ENCODE results near the gene ACAD10.
"Not testable (repeated sequence)": the region's sequence is repeated elsewhere in the genome, so short reads cannot be mapped to it uniquely, and the experiment has no call there.

ACAD10 gene

GRCh38 chr12:111685811-111686573 lies at the start of gene ACAD10, which contains the start of gene BRAP:
TSS of gene ACAD10 (plus strand) at chr12:111686053. CDS start at chr12:111692710, 6,657 bp downstream.
TSS of gene BRAP (minus strand) at chr12:111685956. CDS start at chr12:111685792, 164 bp downstream.
- no peaks in the 10 kb centered on the region for H3K9me3 ChIP-seq
- H3K9ac ChIP-seq: peak within 1 kb of the TSS; percentile 93
- H3K36me3 ChIP-seq: peaks cover 33% of the 10 kb centered on the region
- H3K27me3 ChIP-seq: no peaks in the 10 kb centered on the region
- H3K4me1 ChIP-seq: peaks cover 25% of the 10 kb centered on the region
- H3K4me3 ChIP-seq: peak within 1 kb of the TSS; percentile 87
- H4K20me1 ChIP-seq: peaks cover 32% of the 10 kb centered on the region
- H3K27ac ChIP-seq: peak within 1 kb of the TSS; percentile 87
- no peak for TF ChIP-seq Cebpa-rat (IDR thresholded peaks at IDR 0.05)
- peak within 1 kb of the TSS; percentile 96 for H3K4me2 ChIP-seq

GRCh38 chr12:111636209-111636945 lies 49.5 kb upstream of the ACAD10 start:
- Histone ChIP-seq H3K9me3 (no peaks in the 10 kb centered on the region), H3K4me3 (no peak overlapping the region), H4K20me1 (no peaks in the 10 kb centered on the region), H3K9ac (no peak overlapping the region), H3K4me2 (no peak overlapping the region), H3K4me1 (peaks cover 18% of the 10 kb centered on the region), H3K27me3 (no peaks in the 10 kb centered on the region), H3K27ac (no peak overlapping the region), H3K36me3 (peaks cover 26% of the 10 kb centered on the region)
- no peak for TF ChIP-seq Cebpa-rat (IDR thresholded peaks at IDR 0.05)

GRCh38 chr12:111638556-111638955 lies 47.3 kb upstream of the ACAD10 start:
- Histone ChIP-seq H3K4me2 (no peak overlapping the region), H3K4me1 (peaks cover 14% of the 10 kb centered on the region), H4K20me1 (peaks cover 15% of the 10 kb centered on the region; the same call in 1 of the 2 replicates), H3K4me3 (no peak overlapping the region), H3K9me3 (no peaks in the 10 kb centered on the region), H3K27me3 (no peaks in the 10 kb centered on the region), H3K9ac (no peak overlapping the region), H3K27ac (no peak overlapping the region), H3K36me3 (peaks cover 48% of the 10 kb centered on the region)
- TF ChIP-seq Cebpa-rat (IDR thresholded peaks at IDR 0.05): no peak

GRCh38 chr12:111640506-111640905 lies 45.3 kb upstream of the ACAD10 start:
- no peaks in the 10 kb centered on the region for H3K27me3 ChIP-seq
- H3K4me2 ChIP-seq: no peak overlapping the region
- H3K9me3 ChIP-seq: no peaks in the 10 kb centered on the region
- peaks cover 67% of the 10 kb centered on the region for H3K36me3 ChIP-seq
- peaks cover 7% of the 10 kb centered on the region for H3K4me1 ChIP-seq
- H3K9ac ChIP-seq: no peak overlapping the region
- no peak for TF ChIP-seq Cebpa-rat (IDR thresholded peaks at IDR 0.05)
- H4K20me1 ChIP-seq: peaks cover 19% of the 10 kb centered on the region; the same call in 1 of the 2 replicates
- no peak overlapping the region for H3K27ac ChIP-seq
- no peak overlapping the region for H3K4me3 ChIP-seq

GRCh38 chr12:111642681-111643426 lies 43.0 kb upstream of the ACAD10 start:
- Histone ChIP-seq H3K9me3 (no peaks in the 10 kb centered on the region), H3K36me3 (peaks cover 91% of the 10 kb centered on the region), H3K9ac (no peak overlapping the region), H3K4me3 (no peak overlapping the region), H3K4me2 (no peak overlapping the region), H3K27me3 (no peaks in the 10 kb centered on the region), H3K4me1 (peaks cover 5% of the 10 kb centered on the region; the same call in 1 of the 2 replicates), H3K27ac (no peak overlapping the region), H4K20me1 (peaks cover 31% of the 10 kb centered on the region)
- TF ChIP-seq Cebpa-rat (IDR thresholded peaks at IDR 0.05): no peak

GRCh38 chr12:111643427-111643826 lies 42.4 kb upstream of the ACAD10 start:
- H3K36me3 ChIP-seq: peaks cover 93% of the 10 kb centered on the region
- H4K20me1 ChIP-seq: peaks cover 31% of the 10 kb centered on the region
- H3K9ac ChIP-seq: no peak overlapping the region
- no peak for TF ChIP-seq Cebpa-rat (IDR thresholded peaks at IDR 0.05)
- H3K4me2 ChIP-seq: no peak overlapping the region
- no peaks in the 10 kb centered on the region for H3K9me3 ChIP-seq
- no peak overlapping the region for H3K4me3 ChIP-seq
- H3K27me3 ChIP-seq: no peaks in the 10 kb centered on the region
- peaks cover 5% of the 10 kb centered on the region; the same call in 1 of the 2 replicates for H3K4me1 ChIP-seq
- H3K27ac ChIP-seq: no peak overlapping the region

GRCh38 chr12:111645433-111645832 lies 40.4 kb upstream of the ACAD10 start:
- Histone ChIP-seq H3K9me3 (no peaks in the 10 kb centered on the region), H4K20me1 (peaks cover 31% of the 10 kb centered on the region), H3K27ac (no peak overlapping the region), H3K4me2 (no peak overlapping the region), H3K4me3 (no peak overlapping the region), H3K27me3 (no peaks in the 10 kb centered on the region), H3K9ac (no peak overlapping the region), H3K4me1 (peaks cover 5% of the 10 kb centered on the region; the same call in 1 of the 2 replicates), H3K36me3 (peaks cover 100% of the 10 kb centered on the region)
- TF ChIP-seq Cebpa-rat (IDR thresholded peaks at IDR 0.05): no peak

GRCh38 chr12:111650912-111651311 lies 34.9 kb upstream of the ACAD10 start:
- peaks cover 5% of the 10 kb centered on the region; the same call in 1 of the 2 replicates for H3K4me1 ChIP-seq
- H4K20me1 ChIP-seq: peaks cover 16% of the 10 kb centered on the region; the same call in 1 of the 2 replicates
- H3K27ac ChIP-seq: no peak overlapping the region
- H3K9ac ChIP-seq: no peak overlapping the region
- H3K27me3 ChIP-seq: no peaks in the 10 kb centered on the region
- H3K4me3 ChIP-seq: no peak overlapping the region
- H3K4me2 ChIP-seq: no peak overlapping the region
- TF ChIP-seq Cebpa-rat (IDR thresholded peaks at IDR 0.05): no peak
- peaks cover 99% of the 10 kb centered on the region for H3K36me3 ChIP-seq
- no peaks in the 10 kb centered on the region for H3K9me3 ChIP-seq

- H3K9ac ChIP-seq, H3K4me1 ChIP-seq, H3K27ac ChIP-seq, H3K4me2 ChIP-seq, H3K27me3 ChIP-seq, H3K4me3 ChIP-seq, H3K9me3 ChIP-seq: not testable (repeated sequence)
- H3K36me3 ChIP-seq: peaks cover 99% of the 10 kb centered on the region
- H4K20me1 ChIP-seq: peaks cover 12% of the 10 kb centered on the region; the same call in 1 of the 2 replicates
Observed at GRCh38 chr12:111652530-111652929, 33.3 kb upstream of the ACAD10 start.
